ENCODE data around the gene GRIP2.
A peak's percentile ranks its signal among the peaks of the same experiment; 100 is the strongest.

GRIP2 gene

DNA sequence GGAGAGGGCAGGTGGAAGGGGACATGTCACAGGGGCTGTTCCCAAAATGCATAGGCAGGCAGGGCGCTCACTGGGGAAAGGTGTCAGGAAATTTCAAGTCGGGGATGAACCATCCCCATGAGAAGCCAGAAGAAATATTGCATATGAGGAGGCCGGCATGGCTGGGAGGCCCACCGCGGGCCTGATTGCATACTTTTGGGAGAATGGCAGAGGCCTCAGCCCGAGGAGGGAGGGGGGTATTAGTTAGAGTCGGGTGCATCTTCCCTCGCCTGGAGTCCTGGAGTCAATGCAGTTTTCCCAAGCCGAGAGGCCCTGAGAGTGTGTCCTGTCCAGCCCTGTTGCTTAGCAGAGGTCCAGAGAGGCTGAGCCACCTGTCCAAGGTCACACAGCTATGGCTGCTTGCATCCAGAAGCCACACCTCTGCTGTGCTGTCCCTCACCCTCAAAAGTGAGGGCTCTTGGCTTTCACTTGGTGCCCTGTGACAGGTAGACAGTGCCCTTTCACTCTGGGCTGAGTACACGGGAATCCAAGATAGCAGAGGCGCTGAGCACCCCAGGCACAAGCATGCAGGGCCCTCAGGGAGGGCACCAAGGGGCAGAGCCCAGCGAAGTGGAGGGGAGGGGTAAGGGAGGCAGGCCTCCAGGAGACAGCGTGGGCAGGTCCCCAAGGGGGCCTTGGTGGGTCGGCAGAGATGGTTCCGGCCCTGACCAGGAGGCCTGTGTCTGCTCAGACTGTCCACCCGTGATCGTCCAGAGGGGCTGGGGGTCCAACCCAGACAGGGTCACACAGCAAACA, 48.5 kb downstream of the GRIP2 start:
- H3K4me3 ChIP-seq (ENCODE audit: low read length): no peak overlapping the region
- DNase-seq (ENCODE audit: low read depth): no peak
- TF ChIP-seq, protein P1, sequence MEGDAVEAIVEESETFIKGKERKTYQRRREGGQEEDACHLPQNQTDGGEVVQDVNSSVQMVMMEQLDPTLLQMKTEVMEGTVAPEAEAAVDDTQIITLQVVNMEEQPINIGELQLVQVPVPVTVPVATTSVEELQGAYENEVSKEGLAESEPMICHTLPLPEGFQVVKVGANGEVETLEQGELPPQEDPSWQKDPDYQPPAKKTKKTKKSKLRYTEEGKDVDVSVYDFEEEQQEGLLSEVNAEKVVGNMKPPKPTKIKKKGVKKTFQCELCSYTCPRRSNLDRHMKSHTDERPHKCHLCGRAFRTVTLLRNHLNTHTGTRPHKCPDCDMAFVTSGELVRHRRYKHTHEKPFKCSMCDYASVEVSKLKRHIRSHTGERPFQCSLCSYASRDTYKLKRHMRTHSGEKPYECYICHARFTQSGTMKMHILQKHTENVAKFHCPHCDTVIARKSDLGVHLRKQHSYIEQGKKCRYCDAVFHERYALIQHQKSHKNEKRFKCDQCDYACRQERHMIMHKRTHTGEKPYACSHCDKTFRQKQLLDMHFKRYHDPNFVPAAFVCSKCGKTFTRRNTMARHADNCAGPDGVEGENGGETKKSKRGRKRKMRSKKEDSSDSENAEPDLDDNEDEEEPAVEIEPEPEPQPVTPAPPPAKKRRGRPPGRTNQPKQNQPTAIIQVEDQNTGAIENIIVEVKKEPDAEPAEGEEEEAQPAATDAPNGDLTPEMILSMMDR (IDR thresholded peaks at IDR 0.05; ENCODE audit: insufficient read depth, low read depth, low read length, missing control alignments): no peak

DNA sequence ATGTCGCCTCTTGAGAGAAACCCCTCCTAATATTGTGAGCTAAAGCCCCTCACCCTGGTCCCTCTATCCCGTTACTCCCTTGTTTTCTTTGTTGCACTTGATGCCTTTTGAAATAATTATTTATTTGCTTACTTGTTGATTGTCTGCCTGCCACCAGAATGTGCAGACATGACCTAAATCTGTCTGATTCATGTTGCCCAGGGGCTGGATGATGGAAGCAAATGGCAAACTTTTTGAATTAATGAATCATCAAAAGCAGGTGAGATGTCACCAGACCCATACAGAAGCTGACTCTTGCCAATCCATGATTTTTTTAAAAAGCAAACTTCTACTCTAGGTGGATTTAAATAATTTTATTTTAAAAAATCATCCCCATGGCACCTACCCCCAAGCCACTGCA, 49.3 kb downstream of the GRIP2 start:
- peak; percentile 93 for DNase-seq (ENCODE audit: low read depth)
- TF ChIP-seq, protein P1 (IDR thresholded peaks at IDR 0.05; ENCODE audit: insufficient read depth, low read depth, low read length, missing control alignments): no peak
- H3K4me3 ChIP-seq (ENCODE audit: low read length): no peak overlapping the region

DNA sequence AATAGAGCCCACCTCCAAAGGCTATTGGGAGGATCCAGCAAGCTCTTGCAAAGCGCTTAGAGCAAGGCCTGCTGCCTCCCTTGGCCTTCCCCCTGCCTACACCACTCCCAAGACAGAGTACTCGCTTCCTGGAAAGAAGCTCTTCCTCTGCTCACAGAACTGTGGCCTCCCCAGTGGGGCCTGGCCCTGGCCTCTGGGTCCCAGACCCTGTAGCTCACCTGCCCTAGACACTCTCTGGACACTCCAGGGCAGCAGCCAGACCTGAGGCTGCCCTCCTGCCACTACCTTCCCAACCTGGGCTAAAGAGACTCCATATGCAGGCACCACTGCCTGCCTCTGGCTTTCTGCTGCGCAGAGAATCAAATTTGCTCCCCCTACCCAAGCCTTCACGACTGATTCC, 49.9 kb downstream of the GRIP2 start:
- TF ChIP-seq, protein P1 (IDR thresholded peaks at IDR 0.05; ENCODE audit: insufficient read depth, low read depth, low read length, missing control alignments): no peak
- DNase-seq (ENCODE audit: low read depth): no peak
- no peak overlapping the region for H3K4me3 ChIP-seq (ENCODE audit: low read length)

DNA sequence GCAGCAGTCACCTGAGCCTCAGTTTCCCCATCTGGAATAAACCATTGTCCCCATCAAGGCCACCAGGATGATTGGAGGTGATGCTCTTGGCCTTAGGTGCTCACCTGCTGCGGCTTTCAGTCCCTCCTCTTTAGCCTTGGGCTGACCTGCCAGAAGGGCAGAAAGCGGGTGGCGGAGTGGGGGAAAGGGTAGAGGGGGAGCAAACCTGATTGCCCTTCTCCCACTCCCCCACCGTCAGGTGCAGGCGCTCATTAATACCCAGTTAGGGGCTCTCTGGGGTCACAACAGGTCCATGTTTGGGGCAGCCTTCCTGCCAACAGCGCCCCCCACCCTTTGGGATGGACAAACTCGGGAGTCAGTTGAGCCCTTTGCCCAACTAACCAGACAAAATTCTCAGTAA, 50.5 kb downstream of the GRIP2 start:
- TF ChIP-seq, protein P1 (IDR thresholded peaks at IDR 0.05; ENCODE audit: insufficient read depth, low read depth, low read length, missing control alignments): no peak
- DNase-seq (ENCODE audit: low read depth): no peak
- H3K4me3 ChIP-seq (ENCODE audit: low read length): no peak overlapping the region

DNA sequence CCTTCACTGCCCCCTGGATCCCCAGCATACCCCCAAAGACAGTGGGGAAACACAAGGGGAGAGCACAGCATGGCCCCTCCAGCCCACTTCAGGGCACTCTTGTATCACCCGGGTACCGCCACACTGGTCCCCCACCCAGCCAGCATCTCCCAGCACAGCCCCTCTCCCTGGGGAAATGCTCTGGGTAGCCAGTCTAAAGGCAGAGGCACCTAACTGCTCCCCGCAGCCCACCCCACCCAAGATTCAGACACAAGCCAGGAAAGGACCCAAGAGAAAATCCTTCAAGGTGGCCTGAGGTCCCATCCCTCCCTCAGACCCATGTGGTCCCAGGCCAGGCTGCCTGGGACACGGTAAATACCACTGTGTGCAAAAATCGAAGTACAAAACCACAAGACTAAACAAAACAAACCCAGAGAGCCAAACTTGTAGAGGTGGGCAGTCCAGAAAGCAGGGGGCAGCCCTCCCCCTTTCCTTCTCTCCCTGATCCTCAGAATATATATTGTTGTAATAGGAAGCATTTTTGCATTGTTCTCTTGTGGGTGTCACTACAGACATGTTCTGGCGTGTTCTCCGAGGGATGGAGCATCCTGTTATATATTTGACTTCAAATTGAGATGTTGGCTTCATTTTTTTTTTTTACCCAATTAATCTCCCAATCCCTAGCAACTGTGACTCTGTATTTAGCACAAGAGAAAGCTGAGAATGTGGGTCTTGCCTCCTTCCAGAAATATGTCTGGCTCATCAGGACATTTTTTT, 51.7 kb downstream of the GRIP2 start:
- TF ChIP-seq, protein P1 (IDR thresholded peaks at IDR 0.05; ENCODE audit: insufficient read depth, low read depth, low read length, missing control alignments): no peak
- H3K4me3 ChIP-seq (ENCODE audit: low read length): no peak overlapping the region
- peak; percentile 77 for DNase-seq (ENCODE audit: low read depth)

DNA sequence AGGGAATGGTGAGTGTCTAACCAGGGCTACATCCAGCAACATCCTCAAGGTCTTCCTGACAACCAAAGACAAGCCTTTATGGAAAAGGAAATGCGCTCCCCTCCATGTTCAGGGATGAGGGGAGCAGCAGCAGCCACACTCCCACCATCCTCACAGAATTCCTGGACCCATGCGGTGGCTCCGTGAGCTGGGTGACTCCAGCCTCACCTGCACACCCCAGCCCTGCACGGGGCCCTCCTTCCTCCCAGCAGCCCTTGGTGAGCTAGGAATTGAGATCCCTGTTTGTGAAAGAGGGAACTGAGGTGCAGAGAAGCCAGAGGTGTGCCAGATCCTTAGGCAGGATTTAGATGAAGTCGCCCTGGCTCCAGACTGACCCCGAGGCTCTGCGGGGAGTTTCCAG, 52.3 kb downstream of the GRIP2 start:
- TF ChIP-seq, protein P1 (IDR thresholded peaks at IDR 0.05; ENCODE audit: insufficient read depth, low read depth, low read length, missing control alignments): no peak
- no peak overlapping the region for H3K4me3 ChIP-seq (ENCODE audit: low read length)
- no peak for DNase-seq (ENCODE audit: low read depth)
